SKM-1 (cell line): ENCODE results near the gene UBE2E1.
"Not testable (repeated sequence)": the region's sequence is repeated elsewhere in the genome, so short reads cannot be mapped to it uniquely, and the experiment has no call there.

Experiments
- DNase-seq: peaks from one replicate; lab custom pipeline; 2025; ENCODE audit not compliant: unreplicated experiment; lab: John Stamatoyannopoulos, UW

Gene UBE2E1

GRCh38 chr3:23843869-23844268, 38.1 kb downstream of the UBE2E1 start:
- DNase-seq = no peak

GRCh38 chr3:23845326-23846216, 39.8 kb downstream of the UBE2E1 start:
- no peak for DNase-seq

GRCh38 chr3:23849462-23849861, 43.7 kb downstream of the UBE2E1 start:
- DNase-seq = not testable (repeated sequence)

GRCh38 chr3:23856286-23856685, 50.5 kb downstream of the UBE2E1 start:
- no peak for DNase-seq

- no peak for DNase-seq
Observed at GRCh38 chr3:23859012-23859743, 53.4 kb downstream of the UBE2E1 start.

- no peak for DNase-seq
Observed at GRCh38 chr3:23859839-23860382, 54.2 kb downstream of the UBE2E1 start.

GRCh38 chr3:23861689-23862088, 55.9 kb downstream of the UBE2E1 start:
- DNase-seq = no peak

- DNase-seq = no peak
Observed at GRCh38 chr3:23863060-23863459, 57.3 kb downstream of the UBE2E1 start.

- no peak for DNase-seq
Observed at GRCh38 chr3:23864931-23865330, 59.2 kb downstream of the UBE2E1 start.

- no peak for DNase-seq
Observed at GRCh38 chr3:23865595-23866396, 60.0 kb downstream of the UBE2E1 start.

- DNase-seq = no peak
Observed at GRCh38 chr3:23867400-23867799, 61.6 kb downstream of the UBE2E1 start.

GRCh38 chr3:23867838-23868237, 62.1 kb downstream of the UBE2E1 start:
- no peak for DNase-seq

GRCh38 chr3:23869977-23870662, 64.4 kb downstream of the UBE2E1 start:
- DNase-seq = no peak

GRCh38 chr3:23870663-23871043, 64.9 kb downstream of the UBE2E1 start:
- DNase-seq = not testable (repeated sequence)

- DNase-seq = not testable (repeated sequence)
Observed at GRCh38 chr3:23871361-23871760, 65.6 kb downstream of the UBE2E1 start.

- no peak for DNase-seq
Observed at GRCh38 chr3:23872330-23872729, 66.6 kb downstream of the UBE2E1 start.

- no peak for DNase-seq
Observed at GRCh38 chr3:23873941-23874340, 68.2 kb downstream of the UBE2E1 start.

GRCh38 chr3:23874359-23875112, 68.8 kb downstream of the UBE2E1 start:
- no peak for DNase-seq

GRCh38 chr3:23875113-23875725, 69.5 kb downstream of the UBE2E1 start:
- no peak for DNase-seq
